Activated B cell treated with CpG ODN at 0.5 μM for 24 hours (primary cell): ENCODE results near the gene SLC38A3. TPM values are rescaled to one million over a fixed set of nuclear protein-coding genes. Genes with fewer than 3 reads are reported as not detected.

ENCODE experiments used
- ATAC-seq: fragments of 200-7000 bp; cut with Tn5 transposase; one replicate; pipeline ENCODE4 v1.10.0; 2021; ENCODE audit warnings: low read depth, mild to moderate bottlenecking, moderate library complexity
- CTCF ChIA-PET: fragments of 350-600 bp; sonication (Branson Sonifier 250); formaldehyde crosslinking; loops from one replicate; lab custom pipeline; 2021; ENCODE audit warnings: antibody characterized with exemption; lab: Charles Lee
- POLR2A ChIA-PET: fragments of 350-600 bp; sonication (Branson Sonifier 250); formaldehyde crosslinking; loops from one replicate; lab custom pipeline; 2021; ENCODE audit warnings: antibody characterized with exemption; lab: Charles Lee
- DNase-seq: peaks from one replicate; pipeline ENCODE4 v3.0.0; 2022
- H3K27ac Mint-ChIP-seq: one replicate; pipeline ENCODE4 v1.8.0; 2020; ENCODE audit warnings: mixed read lengths
- H3K27me3 Mint-ChIP-seq: one replicate; pipeline ENCODE4 v1.8.0; 2021; ENCODE audit warnings: mixed read lengths
- H3K36me3 Mint-ChIP-seq: one replicate; pipeline ENCODE4 v1.8.0; 2021; ENCODE audit warnings: low read depth, mixed read lengths
- H3K4me1 Mint-ChIP-seq: one replicate; pipeline ENCODE4 v1.8.0; 2021; ENCODE audit warnings: mixed read lengths
- H3K4me3 Mint-ChIP-seq: one replicate; pipeline ENCODE4 v1.8.0; 2020; ENCODE audit warnings: mild to moderate bottlenecking, mixed read lengths
- H3K9me3 Mint-ChIP-seq: one replicate; pipeline ENCODE4 v1.8.0; 2020; ENCODE audit warnings: mixed read lengths
- intact Hi-C: fragments of 100-400 bp; cut with micrococcal nuclease; formaldehyde crosslinking; loops from one replicate; pipeline ENCODE4 v1.15.1; 2024
- total RNA-seq: library from RNA; stranded (reverse); gene quantifications from 2 replicates; pipeline ENCODE4 v1.2.3, GENCODE V29; 2022
- TF ChIP-seq, protein P1 (sequence below): fragments of 200-600 bp; IDR thresholded peaks from one replicate; pipeline ENCODE4 v1.8.0; 2022; ENCODE audit warnings: antibody characterized with exemption, mild to moderate bottlenecking

Gene SLC38A3
- total RNA-seq, 1 donor from 2014 or later, result not detected

DNA sequence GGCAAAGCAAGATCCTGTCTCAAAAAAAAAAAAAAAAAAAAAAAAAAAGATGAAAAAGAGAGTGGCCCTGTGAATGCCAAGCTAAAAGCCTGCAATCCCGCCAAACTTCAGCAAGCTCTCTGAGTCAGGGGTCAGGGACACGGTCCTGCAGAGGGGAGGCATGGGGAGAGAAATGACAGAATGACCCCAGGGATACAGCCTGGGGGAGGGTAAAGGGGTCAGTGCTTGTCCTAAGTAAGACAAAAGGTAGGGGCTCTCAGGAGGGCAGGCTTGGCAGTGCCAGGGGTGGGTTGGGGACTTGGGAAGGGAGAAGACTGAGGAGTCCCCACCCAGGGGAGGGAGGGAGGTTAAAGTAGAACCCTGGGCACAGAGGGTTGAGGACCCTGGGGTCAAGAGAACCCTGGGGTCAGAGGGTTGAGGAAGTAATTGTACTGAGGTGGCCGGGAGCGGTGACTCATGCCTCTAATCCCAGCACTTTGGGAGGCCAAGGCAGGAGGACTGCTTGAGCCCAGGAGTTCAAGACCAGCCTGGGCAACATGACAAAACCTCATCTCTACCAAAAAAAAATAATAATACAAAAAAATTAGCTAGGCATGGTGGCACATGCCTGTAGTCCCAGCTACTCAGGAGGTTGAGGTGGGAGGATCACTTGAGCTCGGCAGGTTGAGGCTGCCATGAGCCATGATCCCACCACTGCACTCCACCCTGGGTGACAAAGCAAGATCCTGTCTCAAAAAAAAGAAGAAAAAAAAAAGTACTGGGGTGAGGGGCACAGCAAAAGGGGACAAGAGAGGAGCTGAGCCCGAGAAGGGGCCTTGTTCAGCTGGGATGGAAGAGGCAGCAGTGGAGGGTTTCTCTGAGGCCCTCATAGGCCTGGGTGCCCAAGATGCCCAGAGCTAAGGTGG, 58.7 kb downstream of the SLC38A3 start:
- peaks cover 4% of the 10 kb centered on the region for H3K4me1 Mint-ChIP-seq
- DNase-seq (no peak), ATAC-seq (no peak)
- ChIA-PET CTCF (interaction anchor here (0.9 to 1.6 kb wide), 2 partner anchors 37 to 69 kb away, joined by 3 to 6 read pairs; no protein-coding TSS in a partner anchor), POLR2A (interaction anchor here (0.5 to 0.7 kb wide), 3 partner anchors 16 to 189 kb away, joined by 3 to 11 read pairs (median 3); no protein-coding TSS in a partner anchor)
- peaks cover 3% of the 10 kb centered on the region for H3K36me3 Mint-ChIP-seq
- H3K9me3 Mint-ChIP-seq, result no peaks in the 10 kb centered on the region
- H3K27ac Mint-ChIP-seq, result no peak overlapping the region
- H3K27me3 Mint-ChIP-seq, result peaks cover 16% of the 10 kb centered on the region
- intact Hi-C loops, result no loop called here
- H3K4me3 Mint-ChIP-seq, result no peak overlapping the region
- TF ChIP-seq, protein P1, sequence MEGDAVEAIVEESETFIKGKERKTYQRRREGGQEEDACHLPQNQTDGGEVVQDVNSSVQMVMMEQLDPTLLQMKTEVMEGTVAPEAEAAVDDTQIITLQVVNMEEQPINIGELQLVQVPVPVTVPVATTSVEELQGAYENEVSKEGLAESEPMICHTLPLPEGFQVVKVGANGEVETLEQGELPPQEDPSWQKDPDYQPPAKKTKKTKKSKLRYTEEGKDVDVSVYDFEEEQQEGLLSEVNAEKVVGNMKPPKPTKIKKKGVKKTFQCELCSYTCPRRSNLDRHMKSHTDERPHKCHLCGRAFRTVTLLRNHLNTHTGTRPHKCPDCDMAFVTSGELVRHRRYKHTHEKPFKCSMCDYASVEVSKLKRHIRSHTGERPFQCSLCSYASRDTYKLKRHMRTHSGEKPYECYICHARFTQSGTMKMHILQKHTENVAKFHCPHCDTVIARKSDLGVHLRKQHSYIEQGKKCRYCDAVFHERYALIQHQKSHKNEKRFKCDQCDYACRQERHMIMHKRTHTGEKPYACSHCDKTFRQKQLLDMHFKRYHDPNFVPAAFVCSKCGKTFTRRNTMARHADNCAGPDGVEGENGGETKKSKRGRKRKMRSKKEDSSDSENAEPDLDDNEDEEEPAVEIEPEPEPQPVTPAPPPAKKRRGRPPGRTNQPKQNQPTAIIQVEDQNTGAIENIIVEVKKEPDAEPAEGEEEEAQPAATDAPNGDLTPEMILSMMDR, result no peak

DNA sequence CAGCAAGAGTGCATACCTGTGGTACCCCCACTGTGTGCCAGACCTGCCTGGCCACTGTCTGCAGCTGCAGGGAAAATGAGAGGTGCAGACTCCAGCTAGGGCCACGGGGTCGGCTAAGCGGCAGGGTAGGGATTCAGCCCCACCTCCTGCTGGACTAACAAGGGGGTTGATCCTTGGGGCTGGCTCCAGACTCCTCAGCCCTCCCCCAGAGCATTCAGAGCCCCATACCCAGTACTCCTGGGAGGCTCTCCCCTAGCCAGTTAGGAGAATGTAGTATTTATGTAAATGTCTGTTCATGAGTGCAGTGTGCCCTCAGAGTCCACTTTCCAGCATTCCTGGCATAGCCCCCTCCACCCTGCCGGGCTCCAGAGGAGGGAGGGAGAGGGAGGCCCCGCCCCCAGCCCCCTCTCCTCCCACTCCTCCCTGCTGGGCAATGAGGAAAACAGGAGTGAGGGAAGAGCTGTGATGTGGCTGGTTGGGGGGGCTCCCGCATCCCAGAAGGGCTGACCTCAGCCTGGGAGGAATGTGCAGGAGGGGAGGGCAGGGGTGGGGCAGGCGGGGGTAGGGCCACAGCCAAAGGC, 59.4 kb downstream of the SLC38A3 start:
- H3K27ac Mint-ChIP-seq, result no peak overlapping the region
- no peaks in the 10 kb centered on the region for H3K36me3 Mint-ChIP-seq
- peaks cover 4% of the 10 kb centered on the region for H3K4me1 Mint-ChIP-seq
- ChIA-PET POLR2A (no interaction called here), CTCF (interaction anchor here (0.9 to 1.6 kb wide), 2 partner anchors 38 to 70 kb away, joined by 3 to 6 read pairs; no protein-coding TSS in a partner anchor)
- DNase-seq, result no peak
- no peaks in the 10 kb centered on the region for H3K9me3 Mint-ChIP-seq
- TF ChIP-seq, protein P1, result no peak
- H3K27me3 Mint-ChIP-seq, result peaks cover 16% of the 10 kb centered on the region
- no peak overlapping the region for H3K4me3 Mint-ChIP-seq
- no peak for ATAC-seq
- intact Hi-C loops, result no loop called here

DNA sequence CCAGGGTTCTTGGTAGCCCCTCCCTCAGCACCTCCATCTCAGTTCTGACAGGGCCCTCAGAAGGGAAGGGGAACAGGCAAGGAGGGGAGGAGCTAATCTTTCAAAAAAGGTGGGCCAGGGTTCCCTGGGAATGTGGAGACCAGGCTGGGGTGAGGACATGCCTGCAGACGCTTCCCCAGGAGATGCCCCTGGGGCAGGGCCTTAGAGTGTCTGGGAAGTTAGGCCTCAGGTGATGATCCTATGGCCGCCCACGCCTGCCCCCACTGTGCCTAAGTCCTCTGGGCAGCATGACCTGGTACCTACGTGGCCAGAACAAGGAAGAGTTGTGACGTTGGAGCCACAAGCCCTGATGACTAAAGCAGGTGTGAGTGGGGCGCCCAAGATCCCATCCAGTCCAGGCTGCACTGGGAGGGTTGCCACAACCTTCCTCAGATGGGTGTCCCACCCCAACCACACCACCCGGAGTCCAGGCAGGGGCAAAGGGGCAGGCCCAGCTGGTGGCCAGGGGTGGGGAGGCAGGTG, 60.0 kb downstream of the SLC38A3 start:
- TF ChIP-seq, protein P1, result no peak
- ATAC-seq (no peak), DNase-seq (no peak)
- H3K36me3 Mint-ChIP-seq, result no peaks in the 10 kb centered on the region
- CTCF ChIA-PET, result no interaction called here
- H3K4me3 Mint-ChIP-seq, result no peak overlapping the region
- intact Hi-C loops, result no loop called here
- H3K27me3 Mint-ChIP-seq, result peaks cover 16% of the 10 kb centered on the region
- no peaks in the 10 kb centered on the region for H3K4me1 Mint-ChIP-seq
- H3K27ac Mint-ChIP-seq, result no peak overlapping the region
- H3K9me3 Mint-ChIP-seq, result no peaks in the 10 kb centered on the region
- POLR2A ChIA-PET, result no interaction called here

DNA sequence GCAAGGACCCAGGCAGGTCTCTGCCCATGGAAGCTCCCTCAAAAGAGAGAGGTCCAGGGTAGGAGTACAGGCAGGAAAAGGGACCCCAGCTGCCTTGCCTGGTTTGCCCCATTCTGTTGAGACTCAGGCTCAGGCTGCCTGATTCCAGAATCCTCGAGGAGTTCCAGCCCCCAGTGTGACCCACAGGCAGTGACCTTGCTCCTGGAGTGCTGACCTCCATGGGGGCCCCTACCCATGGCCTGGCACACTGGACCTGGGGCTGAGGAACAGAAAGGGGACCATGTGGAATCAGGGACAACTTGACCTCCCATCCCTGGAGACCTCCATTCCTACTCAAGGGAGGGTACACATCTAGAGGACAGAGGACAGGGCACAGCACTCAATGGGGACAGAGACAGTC, 60.5 kb downstream of the SLC38A3 start:
- DNase-seq (no peak), ATAC-seq (no peak)
- ChIA-PET CTCF (no interaction called here), POLR2A (no interaction called here)
- H3K4me1 Mint-ChIP-seq, result no peaks in the 10 kb centered on the region
- TF ChIP-seq, protein P1, result no peak
- no peak overlapping the region for H3K27ac Mint-ChIP-seq
- H3K27me3 Mint-ChIP-seq, result peaks cover 16% of the 10 kb centered on the region
- intact Hi-C loops, result no loop called here
- no peak overlapping the region for H3K4me3 Mint-ChIP-seq
- H3K9me3 Mint-ChIP-seq, result no peaks in the 10 kb centered on the region
- H3K36me3 Mint-ChIP-seq, result no peaks in the 10 kb centered on the region

DNA sequence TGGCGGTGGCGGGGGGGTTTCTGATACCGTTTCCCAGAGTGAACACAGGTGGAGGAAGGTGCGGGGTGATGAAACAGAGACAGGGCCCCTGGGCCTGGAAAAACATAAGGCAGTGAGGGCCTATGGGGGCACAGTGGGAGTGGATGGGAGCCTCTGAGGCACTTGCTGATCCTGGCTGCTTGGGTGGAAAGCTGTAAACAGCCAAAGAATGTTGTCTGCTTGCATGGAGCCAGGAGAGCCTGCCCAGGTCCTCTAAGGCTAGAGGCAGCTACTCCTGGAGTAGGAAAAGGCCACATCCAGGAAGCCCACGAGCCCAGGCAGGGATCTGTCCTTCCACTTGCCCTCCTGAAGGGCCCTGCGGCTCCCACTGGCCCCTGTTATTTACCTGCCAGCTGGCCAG, 60.9 kb downstream of the SLC38A3 start:
- peaks cover 16% of the 10 kb centered on the region for H3K27me3 Mint-ChIP-seq
- ATAC-seq, result no peak
- TF ChIP-seq, protein P1, result no peak
- intact Hi-C loops, result no loop called here
- no peak for DNase-seq
- POLR2A ChIA-PET, result no interaction called here
- no peak overlapping the region for H3K4me3 Mint-ChIP-seq
- CTCF ChIA-PET, result no interaction called here
- no peak overlapping the region for H3K27ac Mint-ChIP-seq
- H3K4me1 Mint-ChIP-seq, result no peaks in the 10 kb centered on the region
- no peaks in the 10 kb centered on the region for H3K9me3 Mint-ChIP-seq
- H3K36me3 Mint-ChIP-seq, result no peaks in the 10 kb centered on the region
